Astrocyte of the cerebellum (primary cell): ENCODE data around the gene CERK.

ENCODE experiments used
- DNase-seq: peaks from one replicate; pipeline ENCODE4 v3.0.0-alpha.2; 2011; ENCODE audit warnings: low read depth
- H3K4me3 ChIP-seq: 2 replicates; pipeline ENCODE4 v1.5.1; 2011; ENCODE audit warnings: mild to moderate bottlenecking, low read depth, low read length, moderate library complexity
- in situ Hi-C: cut with HindIII; loops from 2 replicates; pipeline ENCODE4 v1.10.0; 2017; ENCODE audit warnings: low sequenced_read_pairs
- TF ChIP-seq, protein P1 (sequence below): IDR thresholded peaks from 2 replicates; pipeline ENCODE4 v1.5.1; 2012; ENCODE audit warnings: low read length, low read depth, moderate library complexity, mild to moderate bottlenecking; ENCODE audit errors: missing control alignments

Gene CERK

DNA sequence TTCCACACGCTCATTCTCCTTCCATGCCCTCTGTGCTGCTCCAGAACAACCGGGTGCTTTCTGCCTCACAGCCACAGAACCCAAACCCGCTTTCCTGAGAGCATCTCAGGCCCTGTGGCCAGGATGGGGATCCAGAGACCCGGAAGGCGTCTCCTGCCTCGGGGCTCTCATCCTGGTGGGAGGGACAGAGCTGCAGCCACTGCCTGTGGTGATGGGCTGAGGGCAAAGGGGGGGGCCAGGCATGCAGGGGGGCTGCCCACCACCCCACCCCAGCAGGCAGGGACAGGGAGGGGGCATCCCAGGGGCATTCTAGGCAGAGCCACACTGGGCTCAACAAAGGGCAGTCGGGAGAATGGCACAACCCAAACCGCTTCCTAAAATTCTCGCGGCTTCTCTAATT is 41.4 kb downstream of the CERK start:
- no peak overlapping the region for H3K4me3 ChIP-seq
- DNase-seq = no peak
- TF ChIP-seq, protein P1, sequence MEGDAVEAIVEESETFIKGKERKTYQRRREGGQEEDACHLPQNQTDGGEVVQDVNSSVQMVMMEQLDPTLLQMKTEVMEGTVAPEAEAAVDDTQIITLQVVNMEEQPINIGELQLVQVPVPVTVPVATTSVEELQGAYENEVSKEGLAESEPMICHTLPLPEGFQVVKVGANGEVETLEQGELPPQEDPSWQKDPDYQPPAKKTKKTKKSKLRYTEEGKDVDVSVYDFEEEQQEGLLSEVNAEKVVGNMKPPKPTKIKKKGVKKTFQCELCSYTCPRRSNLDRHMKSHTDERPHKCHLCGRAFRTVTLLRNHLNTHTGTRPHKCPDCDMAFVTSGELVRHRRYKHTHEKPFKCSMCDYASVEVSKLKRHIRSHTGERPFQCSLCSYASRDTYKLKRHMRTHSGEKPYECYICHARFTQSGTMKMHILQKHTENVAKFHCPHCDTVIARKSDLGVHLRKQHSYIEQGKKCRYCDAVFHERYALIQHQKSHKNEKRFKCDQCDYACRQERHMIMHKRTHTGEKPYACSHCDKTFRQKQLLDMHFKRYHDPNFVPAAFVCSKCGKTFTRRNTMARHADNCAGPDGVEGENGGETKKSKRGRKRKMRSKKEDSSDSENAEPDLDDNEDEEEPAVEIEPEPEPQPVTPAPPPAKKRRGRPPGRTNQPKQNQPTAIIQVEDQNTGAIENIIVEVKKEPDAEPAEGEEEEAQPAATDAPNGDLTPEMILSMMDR = no peak
- in situ Hi-C loops = no loop called here

- H3K4me3 ChIP-seq = no peak overlapping the region
- in situ Hi-C loops = no loop called here
- TF ChIP-seq, protein P1 = no peak
- DNase-seq = no peak
These were observed 41.9 kb downstream of the CERK start for GRCh38 chr22:46696229-46696518.

DNA sequence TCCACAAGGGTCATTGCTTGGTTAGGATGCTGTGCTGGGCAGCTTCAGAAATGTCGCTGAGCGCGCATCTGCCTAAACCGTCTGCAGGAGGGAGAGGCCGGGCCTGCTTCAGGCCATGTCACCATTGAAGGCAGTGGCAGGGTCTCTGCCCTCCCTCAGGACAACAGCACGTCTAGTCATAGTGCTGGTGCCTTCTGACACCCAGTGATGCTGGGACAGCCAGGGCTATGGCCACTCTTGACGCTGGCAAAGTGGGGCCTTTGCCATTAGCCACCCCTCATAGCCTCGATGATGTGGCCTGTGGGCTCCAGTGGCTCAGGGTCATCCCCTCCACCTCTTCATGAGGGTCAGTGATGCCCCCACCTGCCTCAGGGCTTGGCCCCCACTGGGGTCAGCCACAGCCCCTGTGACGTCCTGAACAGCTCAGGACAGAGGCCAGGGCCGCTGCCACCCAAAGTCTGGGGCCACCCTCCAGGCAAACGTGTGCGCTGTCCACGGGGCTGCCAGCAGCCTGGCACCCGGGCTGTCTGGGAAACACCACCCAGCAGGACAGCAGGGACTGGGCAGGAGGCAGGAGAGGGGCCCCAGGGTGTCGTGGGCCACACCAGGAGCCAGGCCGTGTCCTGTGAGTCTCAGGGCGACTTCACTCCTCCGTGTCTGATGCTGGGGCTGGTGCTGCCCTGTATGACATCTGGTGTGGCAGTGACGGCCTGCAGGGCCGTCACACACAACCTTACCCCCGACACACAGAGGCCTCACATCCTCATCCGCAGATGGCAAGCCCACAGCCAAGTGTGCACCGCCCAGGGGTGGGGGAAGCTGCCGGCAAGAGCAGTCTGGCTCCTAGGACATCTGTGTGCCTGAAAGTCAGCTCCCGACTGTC is 42.5 kb downstream of the CERK start:
- TF ChIP-seq, protein P1 = no peak

DNA sequence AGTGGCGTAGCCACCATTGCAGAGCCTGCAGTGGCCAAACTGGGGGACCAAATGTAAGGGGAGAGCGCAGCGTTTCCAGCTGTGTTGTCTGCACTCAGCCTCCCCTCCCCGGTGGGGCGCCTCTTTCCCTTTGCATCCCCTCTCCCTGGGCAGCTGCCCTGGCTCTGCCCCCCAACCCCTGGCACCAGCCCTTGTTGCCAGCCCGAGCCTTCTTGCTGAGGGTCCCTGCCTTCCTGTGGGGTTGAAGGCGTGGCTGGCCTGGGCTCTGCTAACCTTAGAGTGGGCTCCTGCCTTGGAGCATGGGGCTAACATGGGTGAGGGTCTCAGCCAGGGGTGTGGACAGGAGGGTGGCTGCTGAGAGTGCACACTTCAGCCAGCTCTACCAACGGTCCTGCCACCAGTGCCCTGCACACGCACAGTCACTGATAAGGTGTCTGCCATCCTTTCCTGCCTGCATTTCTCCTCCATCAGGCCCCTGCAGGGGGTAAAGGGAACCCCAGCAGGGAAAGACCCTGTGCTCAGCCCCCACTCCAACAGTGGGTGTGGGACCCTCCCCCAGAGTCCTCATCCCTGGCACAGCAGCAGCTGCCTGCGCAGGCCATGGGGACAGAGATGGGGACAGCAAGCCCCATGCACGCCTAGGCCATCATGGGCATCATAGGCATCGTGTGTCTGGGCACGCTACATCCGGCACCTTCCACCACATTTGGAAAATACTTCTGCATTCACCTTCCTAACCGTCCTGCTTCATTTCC is 43.5 kb downstream of the CERK start:
- DNase-seq = no peak
- TF ChIP-seq, protein P1 = no peak
- in situ Hi-C loops = no loop called here
- no peak overlapping the region for H3K4me3 ChIP-seq

More for the DNA sequence above, 42.5 kb downstream of the CERK start:
- in situ Hi-C loops = no loop called here
- H3K4me3 ChIP-seq = no peak overlapping the region
- DNase-seq = no peak

DNA sequence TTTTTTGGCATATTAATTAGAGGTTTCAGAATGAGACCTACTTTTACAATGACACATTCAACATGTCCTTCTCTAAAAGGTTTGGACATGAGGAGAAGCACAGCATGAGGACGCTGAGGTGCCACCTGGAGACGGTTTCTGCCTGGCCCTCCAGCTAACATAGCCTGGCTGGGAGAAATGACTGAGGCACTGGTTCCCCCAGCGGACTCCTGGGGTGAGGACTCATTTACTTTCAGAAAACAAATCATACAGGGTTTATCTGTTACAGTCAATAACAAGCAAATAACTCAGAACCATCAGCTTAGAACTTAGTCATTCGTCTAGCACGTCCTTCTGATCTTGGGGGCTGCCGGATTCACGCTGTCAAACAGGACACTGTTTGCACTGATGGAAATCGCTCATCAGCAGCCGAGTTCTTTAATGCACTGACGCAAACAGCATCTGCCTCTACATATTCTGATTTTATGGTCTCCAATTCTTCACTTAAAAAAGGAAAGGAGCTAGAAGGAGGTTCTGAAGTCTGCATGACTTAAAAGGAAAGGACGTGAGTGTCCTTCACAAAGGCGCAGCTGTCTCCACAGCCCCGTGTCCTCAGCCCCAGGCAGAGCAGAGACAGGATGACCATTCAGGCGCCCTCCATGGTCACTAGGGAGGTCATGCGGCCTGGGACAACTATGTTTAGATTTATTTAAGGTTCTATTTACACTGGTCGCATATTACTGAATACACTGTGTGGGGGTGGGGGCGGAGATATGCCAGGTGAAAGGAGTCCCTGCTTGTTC is 44.2 kb downstream of the CERK start:
- H3K4me3 ChIP-seq = no peak overlapping the region
- in situ Hi-C loops = no loop called here
- DNase-seq = no peak
- TF ChIP-seq, protein P1 = no peak

DNA sequence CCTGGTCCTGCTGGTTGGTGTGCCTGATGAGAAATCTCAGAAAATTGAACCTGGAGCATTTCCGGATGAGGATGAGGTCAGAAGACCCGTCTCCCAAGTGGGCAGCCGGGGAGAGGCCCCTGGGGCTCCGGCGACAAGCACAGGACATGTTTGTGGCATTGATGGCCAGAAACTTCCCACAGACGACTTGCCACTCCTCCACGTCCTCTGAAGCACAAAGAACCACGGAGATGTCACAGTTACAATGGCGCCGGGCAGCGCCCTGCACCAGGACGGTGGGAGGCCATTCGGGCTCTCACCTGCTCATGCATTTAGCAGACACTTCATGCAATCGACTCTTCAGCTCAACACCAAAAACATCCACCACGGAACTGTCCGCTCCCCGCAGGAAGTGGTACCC is 46.5 kb downstream of the CERK start:
- TF ChIP-seq, protein P1 = no peak
- no peak for DNase-seq
- H3K4me3 ChIP-seq = no peak overlapping the region
- in situ Hi-C loops = no loop called here
